Neural progenitor cell (in vitro differentiated cells): ENCODE results near the gene NUDT13. TPM values are rescaled to one million over a fixed set of nuclear protein-coding genes. Genes with fewer than 3 reads are reported as not detected.
A peak's percentile ranks its signal among the peaks of the same experiment; 100 is the strongest.

Source experiments
- DNase-seq: peaks from one replicate; pipeline ENCODE4 v3.0.0-alpha.2; 2016; ENCODE audit warnings: low spot score
- H2AFZ ChIP-seq: fragments of 200-600 bp; sonication (generic); replicated peaks from 2 replicates; pipeline ENCODE4 v1.6.1; 2016; ENCODE audit warnings: antibody characterized with exemption
- H3F3A ChIP-seq: fragments of 200-600 bp; sonication (generic); 2 replicates; pipeline ENCODE4 v1.6.1; 2016; ENCODE audit warnings: antibody characterized with exemption, low read depth
- H3K27ac ChIP-seq: fragments of 200-600 bp; sonication (generic); 2 replicates; pipeline ENCODE4 v1.5.1; 2016; ENCODE audit warnings: mild to moderate bottlenecking
- H3K27me3 ChIP-seq: fragments of 200-600 bp; sonication (generic); 2 replicates; pipeline ENCODE4 v1.6.1; 2016; ENCODE audit warnings: mild to moderate bottlenecking, moderate library complexity
- H3K36me3 ChIP-seq: fragments of 200-600 bp; sonication (generic); 2 replicates; pipeline ENCODE4 v1.5.1; 2016
- H3K4me1 ChIP-seq: fragments of 200-600 bp; sonication (generic); 2 replicates; pipeline ENCODE4 v1.6.1; 2016; ENCODE audit warnings: mixed run types
- H3K4me2 ChIP-seq: fragments of 200-600 bp; sonication (generic); 2 replicates; pipeline ENCODE4 v1.6.1; 2016
- H3K4me3 ChIP-seq: fragments of 200-600 bp; sonication (generic); 2 replicates; pipeline ENCODE4 v1.5.1; 2016
- H3K79me2 ChIP-seq: fragments of 200-600 bp; sonication (generic); 2 replicates; pipeline ENCODE4 v1.6.1; 2016; ENCODE audit warnings: low read depth
- H3K9ac ChIP-seq: fragments of 200-600 bp; sonication (generic); 2 replicates; pipeline ENCODE4 v1.6.1; 2016
- H3K9me3 ChIP-seq: fragments of 200-600 bp; sonication (generic); 2 replicates; pipeline ENCODE4 v1.5.1; 2016; ENCODE audit warnings: low read depth
- H4K20me1 ChIP-seq: fragments of 200-600 bp; sonication (generic); 2 replicates; pipeline ENCODE4 v1.6.1; 2016; ENCODE audit warnings: low read depth
- H3K27ac Mint-ChIP-seq: 3 replicates; pipeline ENCODE4 v1.8.0; 2021; ENCODE audit warnings: mixed read lengths
- H3K27me3 Mint-ChIP-seq: 2 replicates; pipeline ENCODE4 v1.8.0; 2022; ENCODE audit warnings: low read depth, mild to moderate bottlenecking, inconsistent platforms, moderate library complexity, mixed read lengths; ENCODE audit not compliant: insufficient read depth
- H3K36me3 Mint-ChIP-seq: 3 replicates; pipeline ENCODE4 v1.8.0; 2021; ENCODE audit warnings: mixed read lengths
- H3K4me1 Mint-ChIP-seq: 3 replicates; pipeline ENCODE4 v1.8.0; 2021; ENCODE audit warnings: mixed read lengths
- H3K4me3 Mint-ChIP-seq: 3 replicates; pipeline ENCODE4 v1.8.0; 2021; ENCODE audit warnings: mild to moderate bottlenecking, moderate library complexity, mixed read lengths
- H3K9me3 Mint-ChIP-seq: 3 replicates; pipeline ENCODE4 v1.8.0; 2020; ENCODE audit warnings: mixed read lengths
- EZH2 ChIP-seq: fragments of 200-600 bp; sonication (generic); IDR thresholded peaks from 2 replicates; pipeline ENCODE4 v1.6.1; 2017; ENCODE audit warnings: antibody characterized with exemption, mild to moderate bottlenecking, moderate library complexity
- EZH2phosphoT487 ChIP-seq: fragments of 200-600 bp; sonication (generic); IDR thresholded peaks from 2 replicates; pipeline ENCODE4 v1.6.1; 2017; ENCODE audit warnings: antibody characterized with exemption
- total RNA-seq: library from RNA; depleted of rRNA; stranded (reverse); fragments of >200 nt; gene quantifications from 2 replicates; pipeline ENCODE4 v1.2.3, GENCODE V29; 2015; ENCODE audit warnings: low replicate concordance
- TF ChIP-seq, protein P1 (sequence below): fragments of 200-600 bp; sonication (generic); IDR thresholded peaks from 2 replicates; pipeline ENCODE4 v1.5.1; 2017; ENCODE audit warnings: antibody characterized with exemption, mild to moderate bottlenecking

NUDT13 gene
- total RNA-seq, 1 donor from 2014 or later = 3.0 TPM

DNA sequence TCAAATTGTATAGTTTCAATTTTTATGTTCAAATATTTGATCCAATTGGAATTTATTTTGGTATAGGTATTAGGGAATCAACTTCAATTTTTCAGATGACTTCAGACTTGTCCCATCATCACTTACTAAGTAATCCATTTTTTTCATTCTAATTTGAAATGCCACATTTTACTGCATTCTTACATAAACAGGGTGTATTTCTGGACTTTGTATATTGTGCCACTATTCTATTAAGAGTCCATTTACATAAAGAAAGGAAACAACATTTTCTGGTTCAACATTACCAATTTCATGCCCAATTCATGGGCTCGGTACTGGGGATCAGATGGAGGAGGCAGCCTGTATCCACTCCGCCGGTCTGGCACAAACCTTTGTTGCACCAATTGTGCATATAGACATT is 41.8 kb downstream of the NUDT13 start:
- peaks cover 33% of the 10 kb centered on the region for H3K36me3 ChIP-seq

DNA sequence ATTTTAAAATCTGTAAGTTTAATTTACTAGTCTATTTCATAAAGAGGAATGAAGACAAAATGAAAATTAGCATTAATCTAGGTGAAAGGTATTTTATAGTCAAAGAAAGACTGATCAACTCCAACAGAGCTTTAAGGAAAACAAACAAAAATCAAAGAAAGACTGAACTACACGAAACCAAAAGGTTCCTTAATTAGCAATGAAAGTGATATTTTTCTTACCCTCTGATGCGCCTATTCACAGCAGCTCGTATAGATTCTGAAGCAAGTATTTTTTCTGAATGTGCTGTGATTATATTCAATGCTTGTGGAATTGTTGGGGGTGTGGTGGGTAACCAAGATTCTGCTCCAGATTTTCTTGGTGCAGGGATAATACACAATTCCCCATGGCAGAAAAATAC is 45.8 kb downstream of the NUDT13 start:
- Mint-ChIP-seq H3K27ac (no peak overlapping the region), H3K9me3 (no peaks in the 10 kb centered on the region), H3K4me3 (no peak overlapping the region), H3K27me3 (peaks cover 2% of the 10 kb centered on the region), H3K4me1 (no peaks in the 10 kb centered on the region), H3K36me3 (peaks cover 24% of the 10 kb centered on the region)
- no peak overlapping the region for H3K4me3 ChIP-seq
- H3K4me2 ChIP-seq = no peak overlapping the region
- H3K79me2 ChIP-seq = peaks cover 28% of the 10 kb centered on the region
- H3F3A ChIP-seq = peaks cover 21% of the 10 kb centered on the region
- no peak overlapping the region for H2AFZ ChIP-seq
- no peak for DNase-seq
- no peak overlapping the region for H3K27ac ChIP-seq
- H3K9ac ChIP-seq = no peak overlapping the region
- H3K36me3 ChIP-seq = peaks cover 29% of the 10 kb centered on the region
- no peaks in the 10 kb centered on the region for H3K9me3 ChIP-seq
- H4K20me1 ChIP-seq = no peaks in the 10 kb centered on the region
- no peaks in the 10 kb centered on the region for H3K27me3 ChIP-seq
- TF ChIP-seq, protein P1, sequence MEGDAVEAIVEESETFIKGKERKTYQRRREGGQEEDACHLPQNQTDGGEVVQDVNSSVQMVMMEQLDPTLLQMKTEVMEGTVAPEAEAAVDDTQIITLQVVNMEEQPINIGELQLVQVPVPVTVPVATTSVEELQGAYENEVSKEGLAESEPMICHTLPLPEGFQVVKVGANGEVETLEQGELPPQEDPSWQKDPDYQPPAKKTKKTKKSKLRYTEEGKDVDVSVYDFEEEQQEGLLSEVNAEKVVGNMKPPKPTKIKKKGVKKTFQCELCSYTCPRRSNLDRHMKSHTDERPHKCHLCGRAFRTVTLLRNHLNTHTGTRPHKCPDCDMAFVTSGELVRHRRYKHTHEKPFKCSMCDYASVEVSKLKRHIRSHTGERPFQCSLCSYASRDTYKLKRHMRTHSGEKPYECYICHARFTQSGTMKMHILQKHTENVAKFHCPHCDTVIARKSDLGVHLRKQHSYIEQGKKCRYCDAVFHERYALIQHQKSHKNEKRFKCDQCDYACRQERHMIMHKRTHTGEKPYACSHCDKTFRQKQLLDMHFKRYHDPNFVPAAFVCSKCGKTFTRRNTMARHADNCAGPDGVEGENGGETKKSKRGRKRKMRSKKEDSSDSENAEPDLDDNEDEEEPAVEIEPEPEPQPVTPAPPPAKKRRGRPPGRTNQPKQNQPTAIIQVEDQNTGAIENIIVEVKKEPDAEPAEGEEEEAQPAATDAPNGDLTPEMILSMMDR = no peak
- TF ChIP-seq EZH2 (no peak), EZH2phosphoT487 (no peak)
- no peaks in the 10 kb centered on the region for H3K4me1 ChIP-seq

More for the DNA sequence above, 41.8 kb downstream of the NUDT13 start:
- TF ChIP-seq EZH2 = no peak
- no peak for TF ChIP-seq EZH2phosphoT487
- TF ChIP-seq, protein P1 = no peak
- H3K4me1 ChIP-seq = no peaks in the 10 kb centered on the region
- Mint-ChIP-seq H3K4me3 (no peak overlapping the region), H3K36me3 (peaks cover 29% of the 10 kb centered on the region), H3K4me1 (no peaks in the 10 kb centered on the region), H3K27ac (no peak overlapping the region), H3K9me3 (no peaks in the 10 kb centered on the region), H3K27me3 (peaks cover 2% of the 10 kb centered on the region)
- H3K79me2 ChIP-seq = peaks cover under 1% of the 10 kb centered on the region
- no peak overlapping the region for H3K27ac ChIP-seq
- H4K20me1 ChIP-seq = no peaks in the 10 kb centered on the region
- H3K27me3 ChIP-seq = no peaks in the 10 kb centered on the region
- H3K4me3 ChIP-seq = no peak overlapping the region
- H3K4me2 ChIP-seq = no peak overlapping the region
- H3K9ac ChIP-seq = no peak overlapping the region
- H3F3A ChIP-seq = no peaks in the 10 kb centered on the region
- H2AFZ ChIP-seq = no peak overlapping the region
- DNase-seq = no peak
- no peaks in the 10 kb centered on the region for H3K9me3 ChIP-seq

DNA sequence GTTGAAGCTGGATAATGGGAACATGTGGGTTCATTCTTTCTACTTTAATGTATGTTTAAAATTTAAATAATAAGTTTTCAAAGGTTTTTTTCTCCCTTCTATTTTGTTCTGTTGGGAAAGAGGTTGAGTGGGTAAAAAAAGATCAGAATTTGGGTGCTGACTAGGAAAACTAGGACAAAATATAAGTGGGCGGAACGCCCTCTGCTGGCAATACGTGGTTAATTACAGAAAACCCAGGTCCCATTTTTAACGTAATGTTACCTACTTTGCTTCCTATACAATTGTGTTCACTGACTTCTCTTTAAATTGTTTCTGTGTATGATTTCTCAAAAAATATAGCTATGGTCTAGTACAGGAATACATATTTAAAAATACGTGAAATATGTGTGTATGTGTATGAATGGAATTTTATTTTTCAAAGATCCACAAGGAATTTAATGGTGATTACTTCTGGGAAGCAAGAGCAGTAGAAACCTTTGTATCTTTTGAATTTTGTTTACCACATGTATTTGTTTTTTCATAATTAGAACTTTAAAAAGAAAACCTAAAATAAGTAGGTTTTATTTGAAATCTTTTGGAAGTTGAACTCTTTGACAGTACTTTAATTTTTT is 48.9 kb downstream of the NUDT13 start:
- Histone ChIP-seq H3K36me3 (peaks cover 7% of the 10 kb centered on the region), H2AFZ (no peak overlapping the region), H3K79me2 (peaks cover 58% of the 10 kb centered on the region), H3K9ac (no peak overlapping the region), H3K9me3 (no peaks in the 10 kb centered on the region), H3K27ac (no peak overlapping the region), H3K4me3 (no peak overlapping the region), H3K4me2 (no peak overlapping the region), H3K27me3 (no peaks in the 10 kb centered on the region), H3K4me1 (no peaks in the 10 kb centered on the region), H4K20me1 (peaks cover 9% of the 10 kb centered on the region), H3F3A (peaks cover 23% of the 10 kb centered on the region)
- Mint-ChIP-seq H3K4me3 (no peak overlapping the region), H3K27ac (no peak overlapping the region), H3K9me3 (no peaks in the 10 kb centered on the region), H3K27me3 (peaks cover 2% of the 10 kb centered on the region), H3K36me3 (peaks cover 23% of the 10 kb centered on the region), H3K4me1 (no peaks in the 10 kb centered on the region)
- DNase-seq = peak; percentile 60
- TF ChIP-seq, protein P1 = peak; percentile 89
- TF ChIP-seq EZH2phosphoT487 = no peak
